ENCODE results near the gene IL11. TPM values are rescaled to one million over a fixed set of nuclear protein-coding genes. Genes with fewer than 3 reads are reported as not detected.

IL11 gene
- total and polyA plus RNA-seq, 2 of the 8 experiments (the other 6 are each of a cell fraction or from before 2014, with no cell fraction given) = 1.7 to 2.8 TPM

DNA sequence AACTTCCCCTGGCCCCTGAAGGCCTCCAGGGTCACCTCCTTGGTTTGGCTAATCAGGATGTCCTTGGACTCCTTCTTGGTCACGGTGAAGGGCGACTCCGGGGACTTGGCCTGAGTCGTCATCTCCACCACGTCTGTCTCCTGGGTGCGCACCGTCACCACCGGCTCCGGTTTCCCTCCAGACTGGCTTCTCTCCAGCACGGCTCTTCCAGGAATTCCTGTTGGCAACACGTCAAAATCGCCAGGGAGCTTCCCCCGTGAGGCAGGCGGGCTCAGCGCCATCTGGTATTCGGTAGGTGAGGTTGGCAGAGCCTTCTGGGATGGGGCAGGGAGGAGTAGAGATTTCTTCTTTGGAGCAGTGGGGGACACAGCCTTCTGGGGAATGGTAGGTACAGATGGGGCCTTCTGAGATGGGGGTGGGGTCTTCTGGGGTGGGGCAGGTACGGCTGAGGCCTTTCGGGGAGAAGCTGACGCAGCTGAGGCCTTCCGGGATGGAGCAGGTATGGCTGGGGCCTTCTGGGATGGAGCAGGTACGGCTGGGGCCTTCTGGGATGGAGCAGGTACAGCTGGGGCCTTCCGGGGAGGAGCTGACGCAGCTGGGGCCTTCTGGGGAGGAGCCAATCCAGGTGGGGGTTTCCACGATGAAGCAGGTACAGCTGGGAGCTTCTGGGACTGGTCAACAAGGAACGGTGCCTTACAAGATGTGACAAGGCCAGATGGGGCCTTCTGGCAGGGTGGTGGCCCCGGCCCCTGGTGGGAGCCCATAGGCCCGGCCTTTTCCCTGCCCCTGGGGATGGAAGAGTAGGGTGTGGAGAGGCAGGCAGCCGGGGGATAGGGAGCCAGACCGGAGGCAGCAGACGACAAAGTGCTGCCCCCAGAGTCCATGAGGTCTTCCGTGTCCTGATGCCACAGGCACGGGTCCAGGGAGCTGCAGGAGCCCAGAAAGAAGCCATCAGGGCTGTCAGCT is 11.0 kb downstream of the IL11 start:
- Histone ChIP-seq H2BK12ac (ENCODE audit: low read depth, low read length) (0 out of 2 replicates have a peak overlapping the region, but pooled peaks have one; percentile 17), H3K36me3 (ENCODE audit: control insufficient read depth in 2 of 4, insufficient read depth in 4 of 4, low read length in 3 of 4) (no peaks in the 10 kb centered on the region), H3K4me1 (replicated peaks in 1 of 4; ENCODE audit: control insufficient read depth in 3 of 4, insufficient read depth in 4 of 4, low read length in 3 of 4) (peaks cover 0 to 9% (median 7%) of the 10 kb centered on the region in 4 experiments; a peak in 6 of 7 replicates), H4K91ac (replicated peaks; ENCODE audit: insufficient read length, low read length) (no peak overlapping the region), H4K8ac (ENCODE audit: extremely low read depth, insufficient read depth, low read length) (peak overlapping the region; percentile 21; the same call in 1 of the 2 replicates), H3K4me2 (ENCODE audit: insufficient read depth in 1 of 2, low read depth in 2 of 2, low read length in 2 of 2) (no peak overlapping the region), H3K27me3 (replicated peaks in 1 of 4; ENCODE audit: control insufficient read depth in 3 of 4, extremely low read depth in 1 of 4, insufficient read depth in 3 of 4, low read length in 3 of 4) (peaks cover 2 to 30% (median 25%) of the 10 kb centered on the region in 4 experiments), H2BK120ac (replicated peaks; ENCODE audit: low read depth, low read length) (no peak overlapping the region), H3K23me2 (ENCODE audit: low read depth, low read length) (peaks cover 3% of the 10 kb centered on the region; the same call in 1 of the 2 replicates), H3K9me3 (ENCODE audit: insufficient read depth in 2 of 2, low read depth in 1 of 2, low read length in 1 of 2) (no peaks in the 10 kb centered on the region), H4K5ac (ENCODE audit: insufficient read length, low read depth, low read length) (no peak overlapping the region), H3K4me3 (ENCODE audit: extremely low read depth in 1 of 4, insufficient read depth in 2 of 4, low read depth in 3 of 4, low read length in 4 of 4) (no peak overlapping the region), H2BK5ac (ENCODE audit: low read depth, low read length) (no peak overlapping the region), H3K79me2 (ENCODE audit: control insufficient read depth in 1 of 2, insufficient read depth in 2 of 2, low read length in 2 of 2) (no peaks in the 10 kb centered on the region), H3K27ac (ENCODE audit: low read depth, low read length) (no peak overlapping the region), H3K56ac (replicated peaks; ENCODE audit: insufficient read length, low read depth, low read length) (no peak overlapping the region), H2BK15ac (ENCODE audit: low read length) (peak overlapping the region; percentile 61; the same call in 1 of the 2 replicates), H3K79me1 (ENCODE audit: low read depth, low read length) (no peaks in the 10 kb centered on the region), H2AK5ac (ENCODE audit: low read depth, low read length) (no peak overlapping the region), H2AFZ (ENCODE audit: low read length) (no peak overlapping the region), H3K4ac (replicated peaks; ENCODE audit: insufficient read length, low read depth, low read length) (no peak overlapping the region), H3K18ac (ENCODE audit: extremely low read depth, low read length) (no peak overlapping the region), H2BK20ac (ENCODE audit: low read length) (peak overlapping the region; percentile 32; the same call in 1 of the 2 replicates), H4K20me1 (replicated peaks in 1 of 2; ENCODE audit: control insufficient read depth in 1 of 2, insufficient read depth in 2 of 2, low read length in 2 of 2) (peaks cover 0 to 1% of the 10 kb centered on the region in 2 experiments), H3K23ac (ENCODE audit: insufficient read length) (no peak overlapping the region), H3K9ac (replicated peaks in 1 of 4; ENCODE audit: extremely low read depth in 1 of 4, low read depth in 3 of 4, low read length in 3 of 4) (no peak overlapping the region), H3K14ac (ENCODE audit: insufficient read length) (no peak overlapping the region)
- ChIA-PET CTCF (ENCODE audit: partially characterized antibody) (interaction anchor here (0.6 to 2.0 kb wide), 10 partner anchors 10 to 114 kb away, joined by 3 to 5 read pairs (median 4); partner anchors contain the start of gene TMEM238), POLR2A (ENCODE audit: partially characterized antibody) (interaction anchor here (0.6 to 6.1 kb wide), 14 partner anchors 9 to 288 kb away, joined by 3 to 30 read pairs (median 3); partner anchors contain the start of genes CCDC106, DNAAF3, TMEM238 and UBE2S)
- DNase-seq (ENCODE audit: low read depth in 1 of 2, low spot score in 2 of 2) (no peak), FAIRE-seq (no peak)
- WGBS, 2 experiments (ENCODE audit: extremely low coverage in 1 of 2, insufficient coverage in 1 of 2, insufficient read length in 1 of 2, insufficient replicate concordance in 2 of 2, low coverage in 1 of 2, low lambda C conversion rate in 2 of 2, missing lambda C conversion rate in 1 of 2) = 92% methylated on average over 27 of the region's 32 CpGs; no CpG with 5 or more reads in 1 of the 2 experiments
- TF ChIP-seq RAD21 (IDR thresholded peaks at IDR 0.05 in 1 of 2, conservative IDR thresholded peaks at IDR 0.05 in 1 of 2; ENCODE audit: low read depth in 2 of 2, low read length in 2 of 2) (no peak), SAP30 (IDR thresholded peaks at IDR 0.05; ENCODE audit: insufficient read depth, insufficient replicate concordance, low read length) (no peak), EGR1 (IDR thresholded peaks at IDR 0.05; ENCODE audit: borderline replicate concordance, low read depth, low read length) (no peak), RXRA (IDR thresholded peaks at IDR 0.05; ENCODE audit: insufficient read depth, low read depth, low read length) (no peak), CBX8 (IDR thresholded peaks at IDR 0.05; ENCODE audit: borderline replicate concordance, low read depth, low read length) (no peak), GTF2F1 (IDR thresholded peaks at IDR 0.05; ENCODE audit: borderline replicate concordance, low read depth, low read length) (no peak), KDM4A (IDR thresholded peaks at IDR 0.05; ENCODE audit: low read depth, low read length, severe bottlenecking) (no peak), POU5F1 (IDR thresholded peaks at IDR 0.05; ENCODE audit: low read depth, low read length) (no peak), RFX5 (IDR thresholded peaks at IDR 0.05; ENCODE audit: borderline replicate concordance, low read depth, low read length) (no peak), RBBP5 (IDR thresholded peaks at IDR 0.05; ENCODE audit: borderline replicate concordance, low read depth, low read length) (no peak)
